Activated T-cell treated with anti-CD3 and anti-CD28 coated beads for 4 hours (primary cell): Measurements from ENCODE around the gene FLII.
A peak's percentile ranks its signal among the peaks of the same experiment; 100 is the strongest.
"Not testable (repeated sequence)": the region's sequence is repeated elsewhere in the genome, so short reads cannot be mapped to it uniquely, and the experiment has no call there.

ENCODE experiments used
- DNase-seq: peaks from one replicate; pipeline ENCODE4 v3.0.0-alpha.2; 2020

FLII gene

GRCh38 chr17:18258356-18259038 is at the start of gene FLII:
Gene FLII (minus strand): TSS chr17:18258738. CDS start chr17:18258690, 48 bp downstream.
- DNase-seq: peak; percentile 29

GRCh38 chr17:18303206-18303605 is 44.7 kb upstream of the FLII start:
- DNase-seq: not testable (repeated sequence)

- DNase-seq: no peak
These were observed 42.4 kb upstream of the FLII start for GRCh38 chr17:18300725-18301480.

- not testable (repeated sequence) for DNase-seq
These were observed 39.5 kb upstream of the FLII start for GRCh38 chr17:18298061-18298460.

- no peak for DNase-seq
These were observed 33.4 kb upstream of the FLII start for GRCh38 chr17:18291718-18292540.

- DNase-seq: no peak
These were observed 26.8 kb upstream of the FLII start for GRCh38 chr17:18285296-18285695.

GRCh38 chr17:18281788-18282187 is 23.2 kb upstream of the FLII start:
- DNase-seq: no peak

GRCh38 chr17:18280766-18281371 is 22.3 kb upstream of the FLII start:
- DNase-seq: no peak

GRCh38 chr17:18280249-18280648 is 21.7 kb upstream of the FLII start:
- DNase-seq: no peak

- DNase-seq: no peak
These were observed 20.3 kb upstream of the FLII start for GRCh38 chr17:18278867-18279266.

- no peak for DNase-seq
These were observed 18.5 kb upstream of the FLII start for GRCh38 chr17:18277076-18277475.

GRCh38 chr17:18270046-18270931 is 11.8 kb upstream of the FLII start:
- DNase-seq: no peak

- no peak for DNase-seq
These were observed 9.6 kb upstream of the FLII start for GRCh38 chr17:18267927-18268711.

GRCh38 chr17:18267366-18267765 is 8.8 kb upstream of the FLII start:
- DNase-seq: no peak

GRCh38 chr17:18263885-18264682 is 5.5 kb upstream of the FLII start:
- no peak for DNase-seq

GRCh38 chr17:18262641-18263040 is 4.1 kb upstream of the FLII start:
- DNase-seq: no peak

GRCh38 chr17:18262111-18262510 is 3.6 kb upstream of the FLII start:
- no peak for DNase-seq

- no peak for DNase-seq
These were observed 3.1 kb upstream of the FLII start for GRCh38 chr17:18261659-18262058.

GRCh38 chr17:18261146-18261515 is 2.6 kb upstream of the FLII start:
- DNase-seq: peak; percentile 24
